ENCODE results near the gene SIGLEC15. TPM values are rescaled to one million over a fixed set of nuclear protein-coding genes. Genes with fewer than 3 reads are reported as not detected.

Gene SIGLEC15
- total and polyA plus RNA-seq, 7 donors: 0.09 to 0.60 (median 0.31) TPM; not detected in 3

- DNase-seq: no peak
- 72 to 75% methylated on average over 9 of the region's 9 CpGs for WGBS, 2 donors
- H3K27ac ChIP-seq: no peak overlapping the region
- peaks cover 0 to 4% (median 0%) of the 10 kb centered on the region in 3 donors for H3K27me3 ChIP-seq
- TF ChIP-seq CTCF (IDR thresholded peaks at IDR 0.05) (no peak), POLR2AphosphoS5 (IDR thresholded peaks at IDR 0.05) (no peak), POLR2A (IDR thresholded peaks at IDR 0.05) (no peak), EP300 (IDR thresholded peaks at IDR 0.05) (no peak)
- H3K9me3 ChIP-seq: no peaks in the 10 kb centered on the region
- peaks cover 0 to 3% (median 0%) of the 10 kb centered on the region in 4 donors for H3K4me1 ChIP-seq
- no peak overlapping the region for H3K4me3 ChIP-seq
- no peaks in the 10 kb centered on the region for H3K36me3 ChIP-seq
- intact Hi-C loops (cut with DNase I): no loop called here
These were observed 42.1 kb upstream of the SIGLEC15 start for GRCh38 chr18:45783097-45784075.

- no peaks in the 10 kb centered on the region for H3K27me3 ChIP-seq
- H3K4me1 ChIP-seq: peaks cover 0 to 3% (median 0%) of the 10 kb centered on the region in 4 donors
- no peak overlapping the region for H3K4me3 ChIP-seq
- no peak for TF ChIP-seq POLR2A (IDR thresholded peaks at IDR 0.05)
- no peaks in the 10 kb centered on the region for H3K36me3 ChIP-seq
- intact Hi-C loops (cut with DNase I): no loop called here
- no peak for DNase-seq
- 46 to 71% methylated on average over 4 of the region's 4 CpGs for WGBS, 2 donors
- no peaks in the 10 kb centered on the region for H3K9me3 ChIP-seq
- no peak overlapping the region for H3K27ac ChIP-seq
These were observed 40.3 kb upstream of the SIGLEC15 start for GRCh38 chr18:45785134-45785533.

- DNase-seq: no peak
- no peak for TF ChIP-seq POLR2AphosphoS5 (IDR thresholded peaks at IDR 0.05)
- no peak for TF ChIP-seq CTCF (IDR thresholded peaks at IDR 0.05)
- no peak for TF ChIP-seq POLR2A (IDR thresholded peaks at IDR 0.05)
- no peak for TF ChIP-seq EP300 (IDR thresholded peaks at IDR 0.05)
- intact Hi-C loops (cut with DNase I): no loop called here
- H3K27me3 ChIP-seq: no peaks in the 10 kb centered on the region
- no peak overlapping the region for H3K27ac ChIP-seq
- H3K9me3 ChIP-seq: no peaks in the 10 kb centered on the region
- H3K4me3 ChIP-seq: no peak overlapping the region
- peaks cover 0 to 3% (median 0%) of the 10 kb centered on the region in 4 donors for H3K4me1 ChIP-seq
- WGBS, 2 donors: 88 to 90% methylated on average over 3 of the region's 3 CpGs
- H3K36me3 ChIP-seq: no peaks in the 10 kb centered on the region
These were observed 38.5 kb upstream of the SIGLEC15 start for GRCh38 chr18:45786941-45787340.

DNA sequence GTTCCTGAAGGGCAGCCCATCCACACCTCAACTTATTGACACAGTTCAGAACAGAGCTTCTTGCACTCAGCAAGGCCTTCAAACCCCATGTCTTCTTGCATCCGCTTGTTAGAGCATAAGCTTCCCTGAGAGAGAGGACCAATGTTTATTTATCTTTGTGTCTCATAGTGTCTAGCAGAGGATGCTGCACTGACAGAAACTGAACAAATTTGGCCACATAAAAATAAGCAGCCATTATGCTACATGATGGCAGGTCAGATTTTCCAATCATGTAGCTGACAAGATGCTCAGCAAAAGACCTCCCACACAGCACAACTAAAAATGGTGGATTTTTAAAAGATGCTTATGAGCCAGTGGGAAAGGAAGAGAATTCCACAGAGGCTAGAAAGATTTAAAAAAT is 38.1 kb upstream of the SIGLEC15 start:
- H3K9me3 ChIP-seq: no peaks in the 10 kb centered on the region
- peaks cover 0 to 3% (median 0%) of the 10 kb centered on the region in 4 donors for H3K4me1 ChIP-seq
- H3K4me3 ChIP-seq: no peak overlapping the region
- H3K27me3 ChIP-seq: no peaks in the 10 kb centered on the region
- TF ChIP-seq CTCF (IDR thresholded peaks at IDR 0.05) (no peak), EP300 (IDR thresholded peaks at IDR 0.05) (no peak), POLR2A (IDR thresholded peaks at IDR 0.05) (no peak), POLR2AphosphoS5 (IDR thresholded peaks at IDR 0.05) (no peak)
- 93 to 97% methylated on average over 1 of the region's 1 CpG for WGBS, 2 donors
- H3K36me3 ChIP-seq: no peaks in the 10 kb centered on the region
- no peak overlapping the region for H3K27ac ChIP-seq
- no peak for DNase-seq
- intact Hi-C loops (cut with DNase I): no loop called here

GRCh38 chr18:45788861-45789260 is 36.6 kb upstream of the SIGLEC15 start:
- WGBS, 2 donors: 86 to 90% methylated on average over 3 of the region's 3 CpGs
- no peak for DNase-seq
- H3K27ac ChIP-seq: no peak overlapping the region
- H3K27me3 ChIP-seq: no peaks in the 10 kb centered on the region
- H3K36me3 ChIP-seq: no peaks in the 10 kb centered on the region
- H3K4me1 ChIP-seq: no peaks in the 10 kb centered on the region
- no peak overlapping the region for H3K4me3 ChIP-seq
- no peaks in the 10 kb centered on the region for H3K9me3 ChIP-seq
- TF ChIP-seq CTCF (IDR thresholded peaks at IDR 0.05): no peak
- TF ChIP-seq EP300 (IDR thresholded peaks at IDR 0.05): no peak
- TF ChIP-seq POLR2AphosphoS5 (IDR thresholded peaks at IDR 0.05): no peak
- intact Hi-C loops (cut with DNase I): no loop called here
